Measurements from ENCODE around the gene CCNF. TPM values are rescaled to one million over a fixed set of nuclear protein-coding genes. Genes with fewer than 3 reads are reported as not detected.

CCNF gene
- total RNA-seq, 1 experiment from 2014 or later = 35.8 TPM

- TF ChIP-seq TCF7L2 (IDR thresholded peaks at IDR 0.05; ENCODE audit: low read depth, low read length) (no peak), SIN3A (IDR thresholded peaks at IDR 0.05; ENCODE audit: borderline replicate concordance, insufficient read depth, low read depth, low read length) (no peak), POLR2AphosphoS5 (IDR thresholded peaks at IDR 0.05; ENCODE audit: low read depth, low read length) (no peak; the same call in 1 of the 2 replicates), REST (IDR thresholded peaks at IDR 0.05; ENCODE audit: insufficient read depth in 1 of 2, low read depth in 2 of 2, low read length in 1 of 2) (no peak), CTCF (IDR thresholded peaks at IDR 0.05) (no peak)
Measured at GRCh38 chr16:2458887-2459646, 29.8 kb downstream of the CCNF start.

GRCh38 chr16:2459647-2460390 lies 30.6 kb downstream of the CCNF start, which contains the start of gene TEDC2:
Gene TEDC2, plus strand, starts transcription at chr16:2460109. Its CDS starts 36 bp downstream, at chr16:2460145.
- DNase-seq (ENCODE audit: low read depth, low spot score) (peak; percentile 61), ATAC-seq (peak; percentile 89)
- Histone ChIP-seq H3K9me3 (ENCODE audit: control insufficient read depth, insufficient read depth, low read depth, low read length) (no peaks in the 10 kb centered on the region), H3K36me3 (ENCODE audit: control insufficient read depth, insufficient read depth, low read length) (no peaks in the 10 kb centered on the region), H3K4me3 (ENCODE audit: low read depth in 2 of 2, low read length in 2 of 2) (peak within 1 kb of the TSS; percentile 61 to 76), H3K27me3 (ENCODE audit: control insufficient read depth, insufficient read depth, low read length) (no peaks in the 10 kb centered on the region), H3K27ac (ENCODE audit: low read length) (peak within 1 kb of the TSS; percentile 87), H3K4me1 (ENCODE audit: control insufficient read depth, insufficient read depth, low read length) (peaks cover 23% of the 10 kb centered on the region)
- ChIA-PET POLR2A (interaction anchor here (0.6 to 0.7 kb wide), 3 partner anchors 170 to 941 kb away, joined by 6 to 20 read pairs (median 9); partner anchors contain the start of genes ZNF174 and ZSCAN32), CTCF (interaction anchor here (0.6 to 0.7 kb wide), 2 partner anchors 15 to 235 kb away, joined by 3 read pairs; partner anchors contain the start of gene TBC1D24)
- in situ Hi-C loops (cut with HindIII; ENCODE audit: low pct_unique_long_range_greater_than_20kb, low sequenced_read_pairs) (no loop called here), intact Hi-C loops (cut with micrococcal nuclease; ENCODE audit: unreplicated experiment) (no loop called here)
- no TSS peak for BruUV-seq (replicated peaks)
- TF ChIP-seq POLR2AphosphoS5 (IDR thresholded peaks at IDR 0.05; ENCODE audit: low read depth, low read length) (no peak; the same call in 1 of the 2 replicates), TCF7L2 (IDR thresholded peaks at IDR 0.05; ENCODE audit: low read depth, low read length) (peak; percentile 47; the same call in 1 of the 2 replicates), CTCF (IDR thresholded peaks at IDR 0.05) (no peak), SIN3A (IDR thresholded peaks at IDR 0.05; ENCODE audit: borderline replicate concordance, insufficient read depth, low read depth, low read length) (no peak; the same call in 1 of the 2 replicates), REST (IDR thresholded peaks at IDR 0.05; ENCODE audit: insufficient read depth in 1 of 2, low read depth in 2 of 2, low read length in 1 of 2) (peak in 1 of 2 experiments; percentile 79; a peak in 3 of 4 replicates)

More at GRCh38 chr16:2458887-2459646, 29.8 kb downstream of the CCNF start:
- in situ Hi-C loops (cut with HindIII; ENCODE audit: low pct_unique_long_range_greater_than_20kb, low sequenced_read_pairs) = no loop called here
- CTCF ChIA-PET = interaction anchor here (0.6 to 0.7 kb wide), 2 partner anchors 16 to 234 kb away, joined by 3 read pairs; partner anchors contain the start of gene TBC1D24
- Histone ChIP-seq H3K36me3 (ENCODE audit: control insufficient read depth, insufficient read depth, low read length) (no peaks in the 10 kb centered on the region), H3K9me3 (ENCODE audit: control insufficient read depth, insufficient read depth, low read depth, low read length) (no peaks in the 10 kb centered on the region), H3K27me3 (ENCODE audit: control insufficient read depth, insufficient read depth, low read length) (no peaks in the 10 kb centered on the region), H3K4me3 (ENCODE audit: low read depth in 2 of 2, low read length in 2 of 2) (peak overlapping the region; percentile 61 to 76), H3K27ac (ENCODE audit: low read length) (peak overlapping the region; percentile 87), H3K4me1 (ENCODE audit: control insufficient read depth, insufficient read depth, low read length) (peaks cover 23% of the 10 kb centered on the region)
- intact Hi-C loops (cut with micrococcal nuclease; ENCODE audit: unreplicated experiment) = no loop called here
- DNase-seq (ENCODE audit: low read depth, low spot score) (no peak), ATAC-seq (peak; percentile 2; the same call in 1 of the 2 replicates)
- BruUV-seq (replicated peaks) = no TSS peak
- POLR2A ChIA-PET = interaction anchor here (0.5 to 0.7 kb wide), 2 partner anchors 86 to 942 kb away, joined by 3 to 20 read pairs; partner anchors contain the start of genes ZNF174 and ZSCAN32

Measured in Panc1 (cell line).